H1 (cell line): ENCODE data around the gene ANKRD6. TPM values are rescaled to one million over a fixed set of nuclear protein-coding genes. Genes with fewer than 3 reads are reported as not detected.

Experiments used
- CTCF ChIA-PET: fragments of 300-600 bp; sonication (Branson Sonifier 250); formaldehyde crosslinking; loops from one replicate; lab custom pipeline; 2021; ENCODE audit not compliant: partially characterized antibody; lab: Charles Lee
- POLR2A ChIA-PET: fragments of 300-600 bp; sonication (Branson Sonifier 250); formaldehyde crosslinking; loops from one replicate; lab custom pipeline; 2021; ENCODE audit warnings: inconsistent platforms; ENCODE audit not compliant: partially characterized antibody; lab: Charles Lee
- DNase-seq, 2 experiments: peaks; one replicate each; pipeline versions ENCODE4 v3.0.0 to v3.0.0-alpha.2; 2010 to 2022; ENCODE audit warnings: low spot score in 2 of 2, low read depth in 1 of 2, mixed read lengths in 1 of 2
- FAIRE-seq: peaks from 2 replicates; lab custom pipeline; 2011; peaks lifted over from hg19 to GRCh38; lab: Jason Lieb, UNC
- H2AFZ ChIP-seq: 2 replicates; pipeline ENCODE4 v1.8.1; 2012; ENCODE audit warnings: low read length, inconsistent platforms
- H2AK5ac ChIP-seq: 2 replicates; pipeline ENCODE4 v1.6.1; 2013; ENCODE audit warnings: low read depth, low read length
- H2BK120ac ChIP-seq: replicated peaks from 2 replicates; pipeline ENCODE3; 2013; ENCODE audit warnings: low read depth, low read length, inconsistent platforms
- H2BK12ac ChIP-seq: 2 replicates; pipeline ENCODE4 v1.6.1; 2013; ENCODE audit warnings: low read depth, low read length
- H2BK15ac ChIP-seq: 2 replicates; pipeline ENCODE4 v1.6.1; 2013; ENCODE audit warnings: low read length
- H2BK20ac ChIP-seq: 2 replicates; pipeline ENCODE4 v1.6.1; 2013; ENCODE audit warnings: low read length
- H2BK5ac ChIP-seq: 2 replicates; pipeline ENCODE4 v1.6.1; 2013; ENCODE audit warnings: low read depth, low read length
- H3K14ac ChIP-seq: 2 replicates; pipeline ENCODE4 v1.6.1; 2013; ENCODE audit warnings: inconsistent platforms; ENCODE audit not compliant: insufficient read length
- H3K18ac ChIP-seq: 2 replicates; pipeline ENCODE4 v1.6.1; 2013; ENCODE audit warnings: low read length; ENCODE audit errors: extremely low read depth
- H3K23ac ChIP-seq: 2 replicates; pipeline ENCODE4 v1.6.1; 2013; ENCODE audit warnings: inconsistent platforms; ENCODE audit not compliant: insufficient read length
- H3K23me2 ChIP-seq: 2 replicates; pipeline ENCODE4 v1.6.1; 2013; ENCODE audit warnings: low read depth, low read length
- H3K27ac ChIP-seq: 2 replicates; pipeline ENCODE4 v1.6.1; 2011; ENCODE audit warnings: low read depth, low read length, inconsistent platforms
- H3K27me3 ChIP-seq, 4 experiments: replicated peaks in 1 of 4; 1 replicate in 1 of 4; 2 replicates in 3 of 4; pipeline versions ENCODE4 v1.6.1 to v1.8.1; 2011 to 2013; ENCODE audit warnings: low read length in 3 of 4, mild to moderate bottlenecking in 3 of 4, inconsistent platforms in 2 of 4, mixed read lengths in 2 of 4, moderate library complexity in 1 of 4; ENCODE audit not compliant: control insufficient read depth in 3 of 4, insufficient read depth in 3 of 4; ENCODE audit errors: extremely low read depth in 1 of 4
- H3K36me3 ChIP-seq, 4 experiments: 2 replicates each; pipeline versions ENCODE4 v1.6.1 to v1.8.1; 2011 to 2013; ENCODE audit warnings: mild to moderate bottlenecking in 4 of 4, low read length in 3 of 4, moderate library complexity in 2 of 4, control low read depth in 1 of 4, inconsistent platforms in 1 of 4; ENCODE audit not compliant: insufficient read depth in 4 of 4, control insufficient read depth in 2 of 4
- H3K4ac ChIP-seq: replicated peaks from 2 replicates; pipeline ENCODE3; 2013; ENCODE audit warnings: low read length, low read depth, mixed read lengths, inconsistent platforms; ENCODE audit not compliant: insufficient read length
- H3K4me1 ChIP-seq, 4 experiments: replicated peaks in 1 of 4; 1 replicate in 1 of 4; 2 replicates in 3 of 4; pipeline versions ENCODE4 v1.6.1 to v1.8.1; 2011 to 2013; ENCODE audit warnings: low read length in 3 of 4, inconsistent platforms in 2 of 4, mixed read lengths in 1 of 4; ENCODE audit not compliant: insufficient read depth in 4 of 4, control insufficient read depth in 3 of 4
- H3K4me2 ChIP-seq, 2 experiments: 2 replicates each; pipeline versions ENCODE4 v1.6.1 to v1.8.1; 2011 to 2013; ENCODE audit warnings: low read depth in 2 of 2, low read length in 2 of 2, control low read depth in 1 of 2, inconsistent platforms in 1 of 2, mild to moderate bottlenecking in 1 of 2; ENCODE audit not compliant: insufficient read depth in 1 of 2
- H3K4me3 ChIP-seq, 4 experiments: fragments of 200-600, 300-600 bp in 1 of 4; sonication (generic), shearing (Covaris generic), sonication (Bioruptor Twin) in 1 of 4; 2 replicates each; pipeline versions ENCODE4 v1.5.1 to v1.8.1; 2011 to 2016; ENCODE audit warnings: low read length in 4 of 4, low read depth in 3 of 4, control low read depth in 2 of 4, inconsistent platforms in 2 of 4, mild to moderate bottlenecking in 2 of 4, mixed read lengths in 1 of 4, moderate library complexity in 1 of 4; ENCODE audit not compliant: insufficient read depth in 2 of 4; ENCODE audit errors: extremely low read depth in 1 of 4
- H3K56ac ChIP-seq: replicated peaks from 2 replicates; pipeline ENCODE3; 2013; ENCODE audit warnings: low read depth, mild to moderate bottlenecking, mixed read lengths, low read length, inconsistent platforms; ENCODE audit not compliant: insufficient read length
- H3K79me1 ChIP-seq: 2 replicates; pipeline ENCODE4 v1.6.1; 2013; ENCODE audit warnings: low read depth, low read length, control low read depth
- H3K79me2 ChIP-seq, 2 experiments: 2 replicates each; pipeline versions ENCODE4 v1.6.1 to v1.8.1; 2012 to 2013; ENCODE audit warnings: low read length in 2 of 2, mild to moderate bottlenecking in 2 of 2, inconsistent platforms in 1 of 2; ENCODE audit not compliant: insufficient read depth in 2 of 2, control insufficient read depth in 1 of 2
- H3K9ac ChIP-seq, 4 experiments: replicated peaks in 1 of 4; 1 replicate in 1 of 4; 2 replicates in 3 of 4; pipeline versions ENCODE4 v1.6.1 to v1.8.1; 2011 to 2013; ENCODE audit warnings: low read depth in 3 of 4, low read length in 3 of 4, control low read depth in 2 of 4, mild to moderate bottlenecking in 2 of 4, moderate library complexity in 2 of 4, inconsistent platforms in 1 of 4; ENCODE audit errors: extremely low read depth in 1 of 4
- H3K9me3 ChIP-seq, 2 experiments: 2 replicates each; pipeline versions ENCODE4 v1.6.1 to v1.8.1; 2012 to 2013; ENCODE audit warnings: mild to moderate bottlenecking in 2 of 2, moderate library complexity in 2 of 2, control low read depth in 1 of 2, inconsistent platforms in 1 of 2, low read depth in 1 of 2, low read length in 1 of 2, mixed read lengths in 1 of 2; ENCODE audit not compliant: insufficient read depth in 2 of 2
- H4K20me1 ChIP-seq, 2 experiments: replicated peaks in 1 of 2; 2 replicates each; pipeline versions ENCODE3 to v1.8.1; 2011 to 2013; ENCODE audit warnings: inconsistent platforms in 2 of 2, low read length in 2 of 2, mild to moderate bottlenecking in 1 of 2; ENCODE audit not compliant: insufficient read depth in 2 of 2, control insufficient read depth in 1 of 2
- H4K5ac ChIP-seq: 2 replicates; pipeline ENCODE4 v1.6.1; 2013; ENCODE audit warnings: low read length, low read depth, mixed read lengths, inconsistent platforms; ENCODE audit not compliant: insufficient read length
- H4K8ac ChIP-seq: 2 replicates; pipeline ENCODE4 v1.8.0; 2013; ENCODE audit warnings: mild to moderate bottlenecking, moderate library complexity, low read length, inconsistent platforms; ENCODE audit not compliant: insufficient read depth; ENCODE audit errors: extremely low read depth
- H4K91ac ChIP-seq: replicated peaks from 2 replicates; pipeline ENCODE3; 2013; ENCODE audit warnings: low read length, mixed read lengths, inconsistent platforms; ENCODE audit not compliant: insufficient read length
- BCL11A ChIP-seq, 2 experiments: IDR thresholded peaks; one replicate each; pipeline ENCODE4 v1.6.1; 2011; ENCODE audit warnings: low read depth in 2 of 2, low read length in 2 of 2, mild to moderate bottlenecking in 2 of 2
- BRCA1 ChIP-seq: IDR thresholded peaks from 2 replicates; pipeline ENCODE4 v1.6.1; 2012; ENCODE audit warnings: low read depth, low read length, improper control_type of control experiment
- CBX5 ChIP-seq: fragments of 300-800, 300-1000 bp; sonication (generic); IDR thresholded peaks from 2 replicates; pipeline ENCODE4 v1.7.1; 2016; ENCODE audit warnings: antibody characterized with exemption, low read length, low read depth
- CHD1 ChIP-seq: IDR thresholded peaks from 2 replicates; pipeline ENCODE4 v1.6.1; 2012; ENCODE audit warnings: low read depth, low read length, improper control_type of control experiment
- GTF2F1 ChIP-seq: IDR thresholded peaks from 2 replicates; pipeline ENCODE4 v1.6.1; 2012; ENCODE audit warnings: low read depth, low read length, improper control_type of control experiment, borderline replicate concordance
- HDAC2 ChIP-seq, 2 experiments: fragments of 300-600 bp in 1 of 2; sonication (generic) in 1 of 2; IDR thresholded peaks; 2 replicates each; pipeline ENCODE4 v1.6.1; 2011 to 2012; ENCODE audit warnings: low read depth in 2 of 2, low read length in 2 of 2, mild to moderate bottlenecking in 2 of 2, moderate library complexity in 2 of 2, borderline replicate concordance in 1 of 2, inconsistent platforms in 1 of 2
- NANOG ChIP-seq: IDR thresholded peaks from 2 replicates; pipeline ENCODE4 v1.6.1; 2011; ENCODE audit warnings: low read length, low read depth, mild to moderate bottlenecking, inconsistent platforms; ENCODE audit not compliant: insufficient read depth, poor library complexity, severe bottlenecking
- NRF1 ChIP-seq: IDR thresholded peaks from 2 replicates; pipeline ENCODE4 v1.6.1; 2011; ENCODE audit warnings: mild to moderate bottlenecking, low read depth, low read length, improper control_type of control experiment
- POLR2AphosphoS5 ChIP-seq: IDR thresholded peaks from 2 replicates; pipeline ENCODE4 v1.6.1; 2011; ENCODE audit warnings: low read depth, low read length
- POU5F1 ChIP-seq: IDR thresholded peaks from 2 replicates; pipeline ENCODE4 v1.6.1; 2011; ENCODE audit warnings: low read depth, mild to moderate bottlenecking, low read length, moderate library complexity
- RFX5 ChIP-seq: IDR thresholded peaks from 2 replicates; pipeline ENCODE4 v1.6.1; 2011; ENCODE audit warnings: low read depth, low read length, improper control_type of control experiment, borderline replicate concordance
- RXRA ChIP-seq: IDR thresholded peaks from 2 replicates; pipeline ENCODE4 v1.6.1; 2011; ENCODE audit warnings: low read depth, mild to moderate bottlenecking, low read length, moderate library complexity; ENCODE audit not compliant: insufficient read depth
- SP4 ChIP-seq: IDR thresholded peaks from 2 replicates; pipeline ENCODE4 v1.6.1; 2012; ENCODE audit warnings: low read length, inconsistent platforms
- SRF ChIP-seq: IDR thresholded peaks from 2 replicates; pipeline ENCODE4 v1.6.1; 2011; ENCODE audit warnings: mild to moderate bottlenecking, low read depth, low read length, moderate library complexity
- polyA plus RNA-seq, 7 experiments: library from polyadenylated mRNA; depleted of rRNA in 3 of 7; stranded (reverse) in 5 of 7; unstranded in 2 of 7; fragments of >200 nt in 5 of 7; fragments of 200-250 nt in 2 of 7; gene quantifications; 1 replicate in 5 of 7; 2 replicates in 1 of 7; 4 replicates in 1 of 7; pipeline versions ENCODE4 v1.2.1 to v1.2.3, GENCODE V29; 2011 to 2013; ENCODE audit warnings: missing spikeins in 2 of 7, mixed read lengths in 2 of 7
- total RNA-seq: library from RNA; stranded (reverse); fragmentation: NEBNext Ultra II Directional; extraction: Animal tissue kit (Norgen Biotek cat#: 25700); gene quantifications from 2 replicates; pipeline ENCODE4 v1.2.1, GENCODE V29; 2021

Gene ANKRD6
- total and polyA plus RNA-seq, 2 of the 8 experiments (the other 6 are each of a cell fraction or from before 2014, with no cell fraction given) = 5.9 to 12.8 TPM

DNA sequence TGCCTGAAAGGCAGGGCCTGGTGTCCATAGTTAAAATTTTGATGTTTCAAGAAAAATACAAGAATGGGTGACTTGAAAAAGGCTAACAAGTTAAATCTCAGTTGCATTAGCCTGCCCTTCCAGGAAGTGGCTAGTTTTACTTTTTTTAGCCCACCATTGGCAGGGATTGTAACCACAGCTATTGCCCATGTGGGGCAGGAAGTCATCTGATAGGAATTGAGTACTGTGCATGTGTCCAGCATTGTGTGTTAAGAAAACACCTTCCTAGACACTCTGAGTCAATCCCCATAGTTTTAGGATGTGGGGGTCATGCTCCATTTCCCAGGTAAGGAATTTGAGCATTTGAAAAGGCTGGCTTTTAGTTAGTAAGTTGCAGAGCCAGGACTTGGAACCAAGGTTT is 178.7 kb downstream of the ANKRD6 start:
- no peak overlapping the region for H4K8ac ChIP-seq
- no peak for FAIRE-seq
- H3K79me1 ChIP-seq = no peaks in the 10 kb centered on the region; the same call in 1 of the 2 replicates
- no peak for TF ChIP-seq RXRA
- TF ChIP-seq SRF = no peak
- no peak for TF ChIP-seq BCL11A (IDR thresholded peaks at IDR 0.05; ENCODE audit: low read depth in 2 of 2, low read length in 2 of 2)
- TF ChIP-seq NANOG = no peak
- TF ChIP-seq CBX5 = no peak
- no peak for TF ChIP-seq RFX5
- no peak for TF ChIP-seq BRCA1
- TF ChIP-seq POLR2AphosphoS5 = no peak
- TF ChIP-seq GTF2F1 = no peak
- TF ChIP-seq CHD1 = no peak
- no peak for TF ChIP-seq NRF1
- no peak for TF ChIP-seq SP4
- no peak for TF ChIP-seq POU5F1
- TF ChIP-seq HDAC2 (IDR thresholded peaks at IDR 0.05; ENCODE audit: borderline replicate concordance in 1 of 2, low read depth in 2 of 2, low read length in 2 of 2) = no peak

More for the DNA sequence above, 178.7 kb downstream of the ANKRD6 start:
- Histone ChIP-seq H3K56ac (no peak overlapping the region), H4K91ac (no peak overlapping the region), H3K4ac (no peak overlapping the region), H2BK120ac (no peak overlapping the region), H3K23ac (no peak overlapping the region), H2BK15ac (no peak overlapping the region), H3K9me3 (no peaks in the 10 kb centered on the region), H3K4me3 (no peak overlapping the region), H3K9ac (no peak overlapping the region), H2AK5ac (no peak overlapping the region), H4K20me1 (no peaks in the 10 kb centered on the region), H3K27ac (no peak overlapping the region), H3K18ac (no peak overlapping the region), H3K36me3 (no peaks in the 10 kb centered on the region), H2BK12ac (no peak overlapping the region), H3K23me2 (no peaks in the 10 kb centered on the region), H3K79me2 (no peaks in the 10 kb centered on the region), H2AFZ (no peak overlapping the region), H2BK5ac (no peak overlapping the region), H3K4me2 (no peak overlapping the region), H3K4me1 (no peaks in the 10 kb centered on the region), H2BK20ac (no peak overlapping the region), H3K27me3 (no peaks in the 10 kb centered on the region), H3K14ac (no peak overlapping the region), H4K5ac (no peak overlapping the region)
- POLR2A ChIA-PET = interaction anchor here (0.5 kb wide), 1 partner anchor 160 kb away, joined by 3 read pairs; no protein-coding TSS in a partner anchor
- DNase-seq = no peak
- CTCF ChIA-PET = interaction anchor here (0.6 to 11.0 kb wide), 25 partner anchors 8 to 867 kb away, joined by 3 to 183 read pairs (median 5); partner anchors contain the start of gene ANKRD6
